HG03571 (cell line): ENCODE data around the gene WSCD2.

ENCODE experiments used
- ATAC-seq: cut with Tn5 transposase; IDR thresholded peaks from one replicate; pipeline ENCODE4 v1.9.1; 2021; ENCODE audit not compliant: unreplicated experiment

WSCD2 gene

GRCh38 chr12:108260039-108260438 is 131.0 kb downstream of the WSCD2 start:
- ATAC-seq, result no peak

- ATAC-seq, result no peak
Measured at GRCh38 chr12:108260969-108261368, 131.9 kb downstream of the WSCD2 start.

- no peak for ATAC-seq
Measured at GRCh38 chr12:108265505-108265904, 136.4 kb downstream of the WSCD2 start.

GRCh38 chr12:108266131-108266530 is 137.0 kb downstream of the WSCD2 start:
- ATAC-seq, result no peak

GRCh38 chr12:108267450-108267849 is 138.4 kb downstream of the WSCD2 start:
- ATAC-seq, result no peak

GRCh38 chr12:108268397-108268796 is 139.3 kb downstream of the WSCD2 start:
- ATAC-seq, result no peak

GRCh38 chr12:108269224-108269623 is 140.1 kb downstream of the WSCD2 start:
- no peak for ATAC-seq

- no peak for ATAC-seq
Measured at GRCh38 chr12:108270035-108270848, 141.2 kb downstream of the WSCD2 start.

- no peak for ATAC-seq
Measured at GRCh38 chr12:108270849-108271143, 141.7 kb downstream of the WSCD2 start.

GRCh38 chr12:108271951-108272872 is 143.1 kb downstream of the WSCD2 start:
- no peak for ATAC-seq

- no peak for ATAC-seq
Measured at GRCh38 chr12:108273217-108273616, 144.1 kb downstream of the WSCD2 start.

GRCh38 chr12:108277613-108278012 is 148.5 kb downstream of the WSCD2 start:
- ATAC-seq, result no peak

- no peak for ATAC-seq
Measured at GRCh38 chr12:108282160-108282559, 153.1 kb downstream of the WSCD2 start.

GRCh38 chr12:108282676-108283075 is 153.6 kb downstream of the WSCD2 start:
- no peak for ATAC-seq

- no peak for ATAC-seq
Measured at GRCh38 chr12:108284163-108284562, 155.1 kb downstream of the WSCD2 start.

- ATAC-seq, result no peak
Measured at GRCh38 chr12:108285016-108285415, 155.9 kb downstream of the WSCD2 start.

- no peak for ATAC-seq
Measured at GRCh38 chr12:108287227-108287626, 158.1 kb downstream of the WSCD2 start.

GRCh38 chr12:108289350-108290161 is 160.5 kb downstream of the WSCD2 start:
- ATAC-seq, result no peak

- ATAC-seq, result no peak
Measured at GRCh38 chr12:108295641-108296040, 166.6 kb downstream of the WSCD2 start.

- no peak for ATAC-seq
Measured at GRCh38 chr12:108296945-108297344, 167.9 kb downstream of the WSCD2 start.

- ATAC-seq, result no peak
Measured at GRCh38 chr12:108297424-108297823, 168.3 kb downstream of the WSCD2 start.
